Endothelial cell of umbilical vein (primary cell): ENCODE results near the gene CZIB. TPM values are rescaled to one million over a fixed set of nuclear protein-coding genes. Genes with fewer than 3 reads are reported as not detected.

ENCODE experiments used
- BruUV-seq: library from RNA; stranded (reverse); fragments of 400-500 nt; replicated peaks from 2 replicates; lab custom pipeline; 2021; lab: Mats Ljungman, UMichigan
- CTCF ChIA-PET: fragments of 300-600, 350-600 bp; sonication (Branson Sonifier 250); formaldehyde crosslinking; loops from one replicate; lab custom pipeline; 2021; ENCODE audit warnings: antibody characterized with exemption, inconsistent platforms; lab: Charles Lee
- POLR2A ChIA-PET: fragments of 300-600, 350-600 bp; sonication (Branson Sonifier 250); formaldehyde crosslinking; loops from one replicate; lab custom pipeline; 2021; ENCODE audit warnings: antibody characterized with exemption, inconsistent platforms; lab: Charles Lee
- DNase-seq: peaks from one replicate; pipeline ENCODE4 v3.0.0-alpha.2; 2011; ENCODE audit warnings: low read depth, low spot score
- FAIRE-seq: peaks from 2 replicates; lab custom pipeline; 2011; peaks lifted over from hg19 to GRCh38; lab: Jason Lieb, UNC
- H2AFZ ChIP-seq: 2 replicates; pipeline ENCODE4 v1.6.0; 2012; ENCODE audit warnings: low read depth, low read length, control low read depth, inconsistent platforms
- H3K27ac ChIP-seq: 2 replicates; pipeline ENCODE4 v1.5.1; 2011; ENCODE audit warnings: low read depth, mild to moderate bottlenecking, control low read depth, low read length, moderate library complexity; ENCODE audit not compliant: insufficient read depth
- H3K27me3 ChIP-seq, 2 experiments: 2 replicates each; pipeline versions ENCODE4 v1.6.0 to v1.6.1; 2011; ENCODE audit warnings: low read length in 2 of 2, mixed read lengths in 1 of 2; ENCODE audit not compliant: control insufficient read depth in 2 of 2, insufficient read depth in 2 of 2
- H3K36me3 ChIP-seq, 2 experiments: 2 replicates in 1 of 2; 3 replicates in 1 of 2; pipeline ENCODE4 v1.5.1; 2011; ENCODE audit warnings: low read length in 2 of 2, mild to moderate bottlenecking in 1 of 2, moderate library complexity in 1 of 2; ENCODE audit not compliant: control insufficient read depth in 2 of 2, insufficient read depth in 2 of 2; ENCODE audit errors: extremely low read depth in 1 of 2
- H3K4me1 ChIP-seq: 3 replicates; pipeline ENCODE4 v1.5.1; 2011; ENCODE audit warnings: mild to moderate bottlenecking, low read length; ENCODE audit not compliant: control insufficient read depth, insufficient read depth; ENCODE audit errors: extremely low read depth
- H3K4me2 ChIP-seq: 2 replicates; pipeline ENCODE4 v1.6.1; 2011; ENCODE audit warnings: low read length, control low read depth, mixed read lengths; ENCODE audit not compliant: insufficient read depth
- H3K4me3 ChIP-seq, 3 experiments: fragments of 200-600 bp in 1 of 3; sonication (generic), shearing (Covaris generic) in 1 of 3; replicated peaks in 1 of 3; 2 replicates each; pipeline ENCODE4 v1.5.1; 2011 to 2016; ENCODE audit warnings: control low read depth in 3 of 3, low read length in 3 of 3, mild to moderate bottlenecking in 2 of 3, inconsistent platforms in 1 of 3, low read depth in 1 of 3, moderate library complexity in 1 of 3; ENCODE audit not compliant: insufficient read depth in 1 of 3
- H3K79me2 ChIP-seq: 2 replicates; pipeline ENCODE4 v1.6.0; 2012; ENCODE audit warnings: low read length, inconsistent platforms; ENCODE audit not compliant: control insufficient read depth, insufficient read depth
- H3K9ac ChIP-seq: replicated peaks from 2 replicates; pipeline ENCODE3; 2011; ENCODE audit warnings: low read length, control low read depth; ENCODE audit not compliant: insufficient read depth; ENCODE audit errors: extremely low read depth
- H3K9me1 ChIP-seq: replicated peaks from 3 replicates; pipeline ENCODE4 v1.6.0; 2011; ENCODE audit warnings: mild to moderate bottlenecking, low read length; ENCODE audit not compliant: control insufficient read depth, insufficient read depth; ENCODE audit errors: extremely low read depth
- H3K9me3 ChIP-seq: replicated peaks from 2 replicates; pipeline ENCODE4 v1.5.1; 2012; ENCODE audit warnings: low read length, inconsistent platforms; ENCODE audit not compliant: control insufficient read depth, insufficient read depth
- H4K20me1 ChIP-seq: replicated peaks from 2 replicates; pipeline ENCODE3; 2011; ENCODE audit warnings: mild to moderate bottlenecking, low read length; ENCODE audit not compliant: control insufficient read depth, insufficient read depth; ENCODE audit errors: extremely low read depth
- CTCF ChIP-seq, 2 donors: IDR thresholded peaks; 1 replicate in 1 of 2; 2 replicates in 1 of 2; pipeline ENCODE4 v1.5.1; 2011; ENCODE audit warnings: low read length in 2 of 2, mild to moderate bottlenecking in 2 of 2, moderate library complexity in 2 of 2, control low read depth in 1 of 2, inconsistent platforms in 1 of 2, low read depth in 1 of 2; ENCODE audit not compliant: insufficient read depth in 1 of 2; ENCODE audit errors: extremely low read depth in 1 of 2
- EZH2 ChIP-seq: IDR thresholded peaks from 2 replicates; pipeline ENCODE4 v1.6.1; 2012; ENCODE audit warnings: borderline replicate concordance, low read depth, mild to moderate bottlenecking, moderate library complexity, low read length, inconsistent platforms; ENCODE audit not compliant: severe bottlenecking
- FOS ChIP-seq: IDR thresholded peaks from 2 replicates; pipeline ENCODE4 v1.6.1; 2011; ENCODE audit warnings: mild to moderate bottlenecking, low read length, moderate library complexity, borderline replicate concordance; ENCODE audit not compliant: insufficient read depth
- GATA2 ChIP-seq: IDR thresholded peaks from 2 replicates; pipeline ENCODE4 v1.7.0; 2011; ENCODE audit warnings: low read depth, mild to moderate bottlenecking, moderate library complexity, mixed read lengths, low read length; ENCODE audit not compliant: insufficient read length, insufficient read depth
- JUN ChIP-seq: IDR thresholded peaks from 2 replicates; pipeline ENCODE4 v1.6.1; 2011; ENCODE audit warnings: borderline replicate concordance, low read depth; ENCODE audit not compliant: insufficient read length, insufficient read depth
- MAX ChIP-seq: IDR thresholded peaks from 2 replicates; pipeline ENCODE4 v1.6.1; 2011; ENCODE audit not compliant: insufficient read depth, insufficient read length
- MYC ChIP-seq: IDR thresholded peaks from one replicate; pipeline ENCODE4 v1.6.1; 2011; ENCODE audit warnings: mild to moderate bottlenecking, low read depth, low read length
- POLR2A ChIP-seq: IDR thresholded peaks from 2 replicates; pipeline ENCODE4 v1.6.1; 2012; ENCODE audit warnings: low read depth, mild to moderate bottlenecking, control low read depth, low read length
- POLR2AphosphoS5 ChIP-seq: IDR thresholded peaks from 2 replicates; pipeline ENCODE4 v1.6.1; 2012; ENCODE audit warnings: low read depth, mild to moderate bottlenecking, control low read depth, low read length, moderate library complexity; ENCODE audit not compliant: insufficient read depth
- dilution Hi-C: fragments of 300-500 bp; cut with MboI; formaldehyde crosslinking; loops from one replicate; pipeline ENCODE4 v1.15.0; 2019; ENCODE audit warnings: low sequenced_read_pairs; ENCODE audit not compliant: extremely low pct_ligation_motif_present
- intact Hi-C: fragments of 100-400 bp; cut with micrococcal nuclease; formaldehyde crosslinking; loops from one replicate; pipeline ENCODE4 v1.10.0; 2022
- polyA plus RNA-seq, 4 experiments: library from polyadenylated mRNA; depleted of rRNA in 3 of 4; stranded (reverse) in 3 of 4; unstranded in 1 of 4; fragments of >200 nt; gene quantifications; 2 replicates each; pipeline versions ENCODE4 v1.2.1 to v1.2.3, GENCODE V29; 2011 to 2012; ENCODE audit warnings: missing spikeins in 1 of 4
- total RNA-seq: library from RNA; stranded (reverse); gene quantifications from 2 replicates; pipeline ENCODE4 v1.2.3, GENCODE V29; 2021

Gene CZIB
- total and polyA plus RNA-seq, 2 donors (not counting 3 experiments of a cell fraction or from before 2014, with no cell fraction given) = 60.1 to 65.9 TPM

- H3K9ac ChIP-seq = no peak overlapping the region
- POLR2A ChIA-PET = no interaction called here
- dilution Hi-C loops (no loop called here), intact Hi-C loops (no loop called here)
- DNase-seq (no peak), FAIRE-seq (no peak)
- no peaks in the 10 kb centered on the region for H3K4me1 ChIP-seq
- no peaks in the 10 kb centered on the region for H3K9me3 ChIP-seq
- H3K36me3 ChIP-seq = peaks cover 3 to 9% of the 10 kb centered on the region in 2 experiments
- no peak overlapping the region for H3K4me2 ChIP-seq
- H3K4me3 ChIP-seq = no peak overlapping the region
- no peaks in the 10 kb centered on the region for H3K27me3 ChIP-seq
- H4K20me1 ChIP-seq = no peaks in the 10 kb centered on the region
- BruUV-seq = no TSS peak
- TF ChIP-seq CTCF (IDR thresholded peaks at IDR 0.05; ENCODE audit: extremely low read depth in 1 of 2, insufficient read depth in 1 of 2, low read depth in 1 of 2, low read length in 2 of 2) (no peak), JUN (no peak), MYC (no peak), POLR2AphosphoS5 (no peak), POLR2A (no peak), EZH2 (no peak), GATA2 (no peak), MAX (no peak), FOS (no peak)
- H3K79me2 ChIP-seq = no peaks in the 10 kb centered on the region
- H3K27ac ChIP-seq = no peak overlapping the region
- no peak overlapping the region for H2AFZ ChIP-seq
- CTCF ChIA-PET = interaction anchor here (0.8 kb wide), 1 partner anchor 9 kb away, joined by 3 read pairs; no protein-coding TSS in a partner anchor
- H3K9me1 ChIP-seq = no peaks in the 10 kb centered on the region
Measured at GRCh38 chr1:53203466-53203865, 17.0 kb downstream of the CZIB start.
